CD4-positive, alpha-beta T cell treated with Interleukin-1 beta for 1 hour (primary cell): ENCODE results near the gene ALDH18A1.
"Not testable (repeated sequence)": the region's sequence is repeated elsewhere in the genome, so short reads cannot be mapped to it uniquely, and the experiment has no call there.

ENCODE experiments used
- DNase-seq, 2 donors: peaks; one replicate each; pipeline ENCODE4 v3.0.0-alpha.2; 2020 to 2022

The ALDH18A1 gene

GRCh38 chr10:95656291-95657164, at the start of gene ALDH18A1:
Gene ALDH18A1 (minus strand): TSS chr10:95656711. CDS start chr10:95653377, 3,334 bp downstream.
- peak; percentile 92 to 94 for DNase-seq

DNA sequence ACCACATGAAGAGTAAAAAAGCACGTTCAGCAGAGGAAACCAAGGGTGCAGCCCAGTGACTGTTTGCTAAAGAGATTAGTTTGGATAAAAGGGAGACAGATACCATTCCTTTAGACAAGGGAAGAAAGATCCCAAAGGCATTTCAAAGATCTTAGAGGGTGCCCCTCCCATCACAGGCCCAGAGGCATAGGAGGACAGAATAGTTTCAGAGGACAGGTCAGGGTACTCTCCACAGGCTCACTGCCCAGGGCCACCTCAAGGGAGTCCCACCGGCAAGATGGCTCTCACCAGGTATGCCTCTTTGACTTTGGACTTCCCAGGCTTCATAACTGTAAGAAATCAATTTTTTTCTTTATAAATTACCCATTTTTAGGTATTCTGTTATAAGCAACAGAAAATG, 41.9 kb upstream of the ALDH18A1 start:
- no peak for DNase-seq

GRCh38 chr10:95697429-95697828, 40.9 kb upstream of the ALDH18A1 start:
- peak; percentile 12 to 56 for DNase-seq

- DNase-seq, result no peak
Measured at GRCh38 chr10:95694665-95695064, 38.2 kb upstream of the ALDH18A1 start.

GRCh38 chr10:95693668-95694534, 37.4 kb upstream of the ALDH18A1 start, which contains the start of gene TCTN3:
Gene TCTN3 (minus strand): TSS chr10:95693927. CDS start chr10:95693899, 28 bp downstream.
- peak; percentile 99 for DNase-seq

- DNase-seq, result no peak
Measured at GRCh38 chr10:95693071-95693667, 36.7 kb upstream of the ALDH18A1 start.

DNA sequence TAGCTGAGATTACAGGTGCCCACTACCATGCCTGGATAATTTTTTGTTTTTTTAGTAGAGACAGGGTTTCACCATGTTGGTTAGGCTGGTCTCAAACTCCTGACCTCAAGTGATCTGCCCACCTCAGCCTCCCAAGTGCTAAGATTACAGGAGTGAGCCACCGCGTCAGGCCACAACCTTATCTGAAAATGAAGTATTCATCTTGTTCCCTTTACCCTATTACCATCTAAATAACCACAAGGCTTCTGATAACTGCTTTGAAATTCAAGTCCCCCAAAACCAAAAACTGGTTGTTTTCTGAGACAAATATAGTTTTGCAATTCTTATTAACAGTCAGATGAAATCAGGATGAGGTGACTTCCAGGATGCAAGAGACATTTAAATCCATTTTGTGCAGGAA, 34.8 kb upstream of the ALDH18A1 start:
- DNase-seq, result no peak

DNA sequence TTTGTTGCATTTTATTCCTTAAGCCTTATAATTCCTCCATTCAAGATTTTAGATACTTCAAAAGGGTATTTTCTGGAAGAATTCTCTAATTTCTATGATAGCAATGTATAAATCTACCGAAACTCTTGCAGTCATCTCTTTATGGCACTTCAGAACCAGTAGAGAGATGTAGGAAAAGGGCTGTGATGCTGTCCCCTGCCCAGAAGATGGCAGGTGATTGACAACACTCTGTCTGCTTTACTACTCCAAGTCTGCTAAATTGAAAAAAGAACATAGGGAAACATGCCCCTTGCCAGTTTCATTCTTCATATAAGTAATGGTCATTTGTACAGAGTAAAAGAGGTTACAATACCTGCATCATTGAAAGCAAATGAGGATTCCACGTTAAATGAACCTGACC, 32.1 kb upstream of the ALDH18A1 start:
- DNase-seq, result no peak

DNA sequence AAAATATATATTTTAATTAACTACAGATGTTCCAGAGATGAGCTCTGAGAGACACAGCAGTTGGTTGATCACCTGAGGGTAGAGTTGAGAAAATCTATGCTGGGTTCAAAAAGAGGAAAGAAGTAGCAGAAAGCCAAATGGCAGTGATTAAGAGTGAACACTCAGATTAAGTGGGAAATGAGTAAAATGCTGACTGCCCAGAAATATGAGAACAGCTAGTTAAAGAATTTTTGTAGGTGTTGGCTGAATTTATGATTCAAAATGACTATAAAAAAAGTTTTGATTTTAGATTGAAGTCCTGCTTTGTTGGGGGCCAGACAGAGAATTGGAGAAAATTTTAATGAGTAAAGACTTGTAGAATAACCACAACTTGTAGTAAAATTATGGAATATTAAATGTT, 27.5 kb upstream of the ALDH18A1 start:
- no peak for DNase-seq

- DNase-seq, result no peak
Measured at GRCh38 chr10:95675403-95676116, 19.0 kb upstream of the ALDH18A1 start.

DNA sequence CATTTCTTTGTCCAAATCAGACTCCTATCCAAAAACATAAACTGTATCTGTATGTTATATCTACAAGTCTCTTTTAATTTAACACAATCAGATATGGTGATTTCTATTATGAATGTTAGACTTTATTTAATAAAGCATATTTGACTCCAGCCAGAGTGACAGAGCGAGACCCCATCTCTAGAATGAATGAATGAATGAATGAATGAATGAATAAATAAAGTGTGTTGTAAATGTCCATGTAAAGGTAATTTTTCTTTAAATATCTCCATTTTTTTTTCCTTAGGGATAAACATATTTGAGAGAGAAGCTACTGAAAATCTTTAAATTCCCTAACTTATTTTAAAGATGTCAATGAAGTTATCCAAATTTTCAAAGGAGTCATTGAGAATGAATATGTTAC, 18.1 kb upstream of the ALDH18A1 start:
- no peak for DNase-seq

DNA sequence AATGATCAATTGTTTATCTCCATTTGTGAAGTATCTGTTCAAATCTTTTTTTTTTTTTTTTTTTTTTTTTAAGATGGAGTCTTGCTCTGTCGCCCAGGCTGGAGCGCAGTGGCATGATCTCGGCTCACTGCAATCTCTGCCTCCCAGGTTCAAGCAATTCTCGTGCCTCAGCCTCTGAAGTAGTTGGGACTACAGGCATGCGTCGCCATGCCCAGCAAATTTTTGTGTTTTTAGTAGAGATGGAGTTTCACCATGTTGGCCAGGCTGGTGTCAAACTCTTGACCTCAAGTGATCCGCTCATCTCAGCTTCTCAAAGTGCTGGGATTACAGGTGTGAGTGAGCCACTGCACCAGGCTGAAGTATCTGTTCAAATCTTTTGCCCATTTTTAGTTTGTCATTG, 16.1 kb upstream of the ALDH18A1 start:
- DNase-seq, result not testable (repeated sequence)

DNA sequence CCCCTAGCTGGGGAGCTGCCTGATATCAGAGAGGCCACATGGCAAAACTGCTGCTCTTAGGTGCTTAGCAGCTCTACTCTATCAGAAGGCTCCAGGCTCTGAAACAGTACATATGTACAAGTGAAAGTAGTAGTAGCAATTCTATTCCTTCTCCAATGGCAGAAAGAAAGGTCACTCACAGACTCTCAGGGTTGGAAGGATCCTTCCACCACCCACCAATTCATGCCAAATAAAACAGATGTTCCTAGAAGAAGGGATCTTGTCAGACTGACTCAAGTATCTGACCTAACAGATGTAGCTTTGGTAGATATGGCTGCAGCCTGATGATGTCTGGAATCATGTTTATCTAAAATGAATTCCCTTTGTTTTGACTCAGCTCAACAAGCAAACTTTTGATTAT, 8.0 kb upstream of the ALDH18A1 start:
- DNase-seq, result no peak

- DNase-seq, result no peak
Measured at GRCh38 chr10:95663496-95663895, 7.0 kb upstream of the ALDH18A1 start.

DNA sequence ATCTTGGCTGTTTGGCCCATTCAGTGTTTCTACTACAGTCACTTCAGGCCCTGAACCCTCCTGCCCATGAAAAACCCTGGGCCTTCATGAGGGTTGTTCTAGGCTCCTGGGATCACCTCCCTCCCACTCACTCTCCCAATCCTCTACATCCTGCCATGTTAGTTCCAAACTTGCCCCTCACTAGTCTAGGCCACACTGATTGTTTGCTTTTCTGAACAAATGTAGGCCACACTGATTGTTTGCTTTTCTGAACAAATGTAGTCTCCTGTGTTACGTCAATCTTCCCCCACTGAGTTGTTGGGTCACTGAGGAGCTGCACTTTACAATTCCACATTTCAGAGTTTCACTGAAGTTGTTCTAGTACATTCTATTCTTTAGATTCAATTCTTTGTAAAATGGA, 5.3 kb upstream of the ALDH18A1 start:
- DNase-seq, result no peak

DNA sequence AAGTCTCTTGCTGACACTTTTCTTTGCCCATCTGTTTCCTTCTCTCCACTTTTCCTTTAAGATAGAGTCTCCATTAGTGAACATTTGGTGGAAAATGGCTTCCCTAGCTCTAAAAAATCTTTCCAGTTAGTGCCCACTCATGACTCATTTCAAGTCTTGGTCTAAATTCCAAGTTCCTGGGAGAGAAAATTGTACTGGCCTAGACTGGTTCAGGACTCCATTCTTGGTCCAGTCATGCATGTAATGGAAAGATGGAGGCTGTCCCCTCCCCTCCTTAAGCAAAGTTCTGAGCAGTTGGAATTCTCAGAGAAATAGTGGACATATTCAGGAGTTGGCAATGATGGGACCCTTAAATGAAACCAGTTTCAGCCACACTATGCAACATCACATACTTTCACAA, 3.8 kb upstream of the ALDH18A1 start:
- no peak for DNase-seq

DNA sequence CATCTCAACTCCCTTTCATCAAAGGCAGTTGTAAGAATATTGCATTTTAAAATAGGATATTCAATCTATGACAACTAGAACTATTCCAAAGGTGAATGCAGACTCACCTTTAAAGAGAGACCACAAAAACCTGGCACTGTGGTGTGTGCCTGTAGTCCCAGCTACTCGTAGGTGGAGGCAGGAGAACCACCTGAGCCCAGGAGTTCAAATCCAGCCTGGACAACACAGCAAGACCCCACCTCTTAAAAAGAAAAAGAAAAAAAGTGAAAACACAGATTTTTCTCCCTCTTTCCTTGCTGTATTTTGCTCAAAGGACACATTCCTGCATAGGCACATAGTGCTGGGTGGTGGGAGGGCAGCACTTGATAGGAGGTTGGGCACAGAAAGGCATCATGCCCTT, 739 bp upstream of the ALDH18A1 start:
- DNase-seq, result no peak

DNA sequence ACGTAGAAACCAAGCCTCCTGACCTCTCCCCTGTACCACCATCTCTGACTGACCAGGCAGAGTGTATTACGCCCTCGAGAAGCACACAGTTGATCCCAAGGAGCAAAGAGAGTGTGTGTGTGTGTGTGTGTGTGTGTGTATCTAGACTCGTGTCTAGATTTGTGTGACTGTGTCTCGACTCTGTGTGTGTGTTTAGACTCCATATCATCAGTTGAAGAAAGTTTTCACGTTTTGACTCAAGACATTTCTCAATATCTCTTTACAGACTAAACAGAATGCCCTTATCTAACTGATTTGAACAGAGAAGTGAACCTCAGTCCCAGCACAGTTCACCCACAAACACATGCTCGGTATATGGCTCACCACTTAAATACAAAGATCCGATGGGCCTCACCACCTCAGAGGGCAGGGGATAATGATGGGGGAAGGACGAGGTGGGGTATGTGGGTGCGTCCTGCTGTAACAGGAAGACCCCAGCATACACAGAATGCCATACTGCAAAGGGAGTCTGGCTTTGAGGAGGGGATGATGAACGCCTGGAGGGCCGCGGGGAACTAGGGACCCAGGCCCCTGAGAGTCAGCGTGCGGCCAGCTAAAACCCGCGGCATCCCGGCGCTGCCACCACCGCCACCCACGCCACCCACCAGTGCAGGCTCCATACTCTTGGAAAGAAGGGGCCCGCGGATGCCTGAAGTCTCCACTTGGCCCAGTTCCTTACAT, 780 bp downstream of the ALDH18A1 start:
- peak in 1 of 2 donors; percentile 10 for DNase-seq

DNA sequence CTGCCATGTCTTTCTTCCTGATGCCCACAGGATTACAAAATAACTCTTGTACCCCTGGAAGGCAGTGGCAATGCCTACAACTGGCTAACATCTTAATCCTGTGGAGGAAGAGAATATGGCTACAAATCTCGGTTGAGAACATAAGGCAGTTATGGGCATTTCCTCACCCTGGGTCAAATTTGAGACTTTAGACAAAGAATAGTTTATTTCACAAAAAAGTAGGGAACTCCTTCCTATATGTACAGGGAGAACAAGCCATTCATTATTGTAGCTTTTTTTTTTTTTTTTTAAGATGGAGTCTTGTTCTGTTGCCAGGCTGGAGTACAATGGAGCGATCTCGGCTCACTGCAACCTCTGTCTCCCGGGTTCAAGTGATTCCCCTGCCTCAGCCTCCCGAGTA, 2.6 kb downstream of the ALDH18A1 start:
- no peak for DNase-seq

DNA sequence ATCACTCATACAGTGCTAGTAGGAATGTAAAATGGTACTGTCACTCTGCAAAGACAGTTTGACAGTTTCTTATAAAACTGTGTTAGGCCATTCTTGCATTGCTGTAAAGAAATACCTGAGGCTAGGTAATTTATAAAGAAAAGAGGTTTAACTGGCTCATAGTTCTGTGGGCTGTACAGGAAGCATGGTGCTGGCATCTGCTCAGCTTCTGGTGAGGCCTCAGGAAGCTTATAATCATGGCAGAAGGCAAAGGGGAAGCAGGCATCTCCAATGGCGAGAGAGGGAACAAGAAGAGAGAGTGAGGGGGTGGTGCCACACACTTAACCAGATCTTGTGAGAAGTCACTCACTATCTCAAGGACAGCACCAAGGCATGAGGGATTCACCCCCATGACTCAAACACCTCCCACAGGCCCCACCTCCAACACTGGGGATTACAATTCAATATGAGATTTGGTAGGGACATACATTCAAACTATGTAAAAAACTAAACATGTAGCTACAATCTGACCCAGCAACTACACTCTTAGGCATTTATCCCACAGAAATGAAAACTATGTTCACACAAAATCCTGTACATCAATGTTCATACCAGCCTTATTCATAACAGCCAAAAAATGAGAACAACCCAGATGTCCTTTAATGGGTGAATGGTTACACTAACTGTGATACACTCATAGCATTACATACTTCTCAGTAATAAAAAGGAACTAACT, 5.0 kb downstream of the ALDH18A1 start:
- DNase-seq, result no peak

GRCh38 chr10:95650232-95650631, 6.3 kb downstream of the ALDH18A1 start:
- no peak for DNase-seq
